Retinal pigment epithelial cell (primary cell): ENCODE results near the gene ANKDD1B.

Experiments used
- DNase-seq: peaks from one replicate; pipeline ENCODE4 v3.0.0-alpha.2; 2010; ENCODE audit warnings: low read depth
- H3K4me3 ChIP-seq: 2 replicates; pipeline ENCODE4 v1.5.1; 2011; ENCODE audit warnings: mild to moderate bottlenecking, low read length, control low read depth, moderate library complexity
- TF ChIP-seq, protein P1 (sequence below): conservative IDR thresholded peaks from 2 replicates; pipeline ENCODE4 v1.5.1; 2011; ENCODE audit warnings: low read depth, low read length, control low read depth, inconsistent platforms

Gene ANKDD1B

DNA sequence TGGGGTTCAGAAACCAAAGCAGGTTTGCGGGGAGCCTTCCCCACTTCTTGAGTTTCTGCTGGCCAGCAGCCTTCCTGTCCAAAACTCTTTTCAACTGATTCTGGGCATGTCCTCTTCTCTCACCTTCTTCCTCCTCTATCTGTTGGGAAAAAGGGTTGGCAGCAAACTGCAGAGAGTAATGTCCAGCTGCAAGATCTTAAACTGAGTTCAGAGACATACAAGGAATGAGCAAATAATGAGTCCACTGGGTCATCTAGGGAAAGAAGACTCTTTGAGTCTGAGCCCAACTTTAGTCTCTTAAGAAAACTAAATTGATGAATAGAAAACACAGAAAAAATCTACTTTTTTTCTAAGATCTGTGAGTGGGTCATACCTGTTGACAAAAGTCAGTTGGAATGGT is 16.5 kb downstream of the ANKDD1B start:
- TF ChIP-seq, protein P1, sequence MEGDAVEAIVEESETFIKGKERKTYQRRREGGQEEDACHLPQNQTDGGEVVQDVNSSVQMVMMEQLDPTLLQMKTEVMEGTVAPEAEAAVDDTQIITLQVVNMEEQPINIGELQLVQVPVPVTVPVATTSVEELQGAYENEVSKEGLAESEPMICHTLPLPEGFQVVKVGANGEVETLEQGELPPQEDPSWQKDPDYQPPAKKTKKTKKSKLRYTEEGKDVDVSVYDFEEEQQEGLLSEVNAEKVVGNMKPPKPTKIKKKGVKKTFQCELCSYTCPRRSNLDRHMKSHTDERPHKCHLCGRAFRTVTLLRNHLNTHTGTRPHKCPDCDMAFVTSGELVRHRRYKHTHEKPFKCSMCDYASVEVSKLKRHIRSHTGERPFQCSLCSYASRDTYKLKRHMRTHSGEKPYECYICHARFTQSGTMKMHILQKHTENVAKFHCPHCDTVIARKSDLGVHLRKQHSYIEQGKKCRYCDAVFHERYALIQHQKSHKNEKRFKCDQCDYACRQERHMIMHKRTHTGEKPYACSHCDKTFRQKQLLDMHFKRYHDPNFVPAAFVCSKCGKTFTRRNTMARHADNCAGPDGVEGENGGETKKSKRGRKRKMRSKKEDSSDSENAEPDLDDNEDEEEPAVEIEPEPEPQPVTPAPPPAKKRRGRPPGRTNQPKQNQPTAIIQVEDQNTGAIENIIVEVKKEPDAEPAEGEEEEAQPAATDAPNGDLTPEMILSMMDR, result no peak
- no peak for DNase-seq
- H3K4me3 ChIP-seq, result no peak overlapping the region

DNA sequence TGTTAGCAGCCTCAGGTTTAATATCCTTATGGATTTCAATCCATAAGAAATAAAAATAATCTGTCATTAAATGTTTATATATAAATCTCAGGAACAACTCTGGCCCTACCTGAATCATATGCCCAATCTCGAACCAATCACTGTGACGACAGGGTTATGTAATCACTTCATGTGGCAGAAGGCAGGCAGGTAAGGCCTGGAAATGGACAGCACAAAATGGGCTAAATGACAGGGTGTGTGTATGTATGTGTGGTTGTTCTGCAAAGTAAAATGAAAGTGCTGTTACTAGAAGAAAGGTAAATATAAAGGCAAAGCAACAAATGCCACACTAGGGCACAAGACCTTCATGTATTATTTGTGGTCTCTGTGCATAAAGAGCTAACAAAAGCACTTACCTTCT is 19.6 kb downstream of the ANKDD1B start:
- TF ChIP-seq, protein P1, result no peak
- no peak overlapping the region for H3K4me3 ChIP-seq
- no peak for DNase-seq

DNA sequence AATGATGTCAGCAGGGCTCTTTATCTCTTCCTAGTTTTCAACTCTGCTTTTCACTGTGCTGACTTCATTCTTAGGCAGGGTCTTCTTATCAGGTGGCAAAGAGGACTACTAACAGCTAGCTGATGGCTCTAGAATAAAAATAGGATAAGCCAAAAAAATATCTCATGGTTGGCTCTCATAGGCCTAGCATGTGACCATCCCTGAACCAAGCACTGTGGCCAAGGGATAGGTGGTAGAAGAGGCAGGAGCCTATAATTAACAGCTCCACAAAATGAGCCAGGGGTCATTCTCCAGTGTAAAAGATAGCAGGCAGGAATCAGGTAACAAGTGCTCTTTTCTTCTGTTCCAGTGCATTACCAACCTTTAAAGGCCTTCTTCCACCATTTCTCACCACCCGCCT is 21.1 kb downstream of the ANKDD1B start:
- no peak overlapping the region for H3K4me3 ChIP-seq
- no peak for DNase-seq
- TF ChIP-seq, protein P1, result no peak

DNA sequence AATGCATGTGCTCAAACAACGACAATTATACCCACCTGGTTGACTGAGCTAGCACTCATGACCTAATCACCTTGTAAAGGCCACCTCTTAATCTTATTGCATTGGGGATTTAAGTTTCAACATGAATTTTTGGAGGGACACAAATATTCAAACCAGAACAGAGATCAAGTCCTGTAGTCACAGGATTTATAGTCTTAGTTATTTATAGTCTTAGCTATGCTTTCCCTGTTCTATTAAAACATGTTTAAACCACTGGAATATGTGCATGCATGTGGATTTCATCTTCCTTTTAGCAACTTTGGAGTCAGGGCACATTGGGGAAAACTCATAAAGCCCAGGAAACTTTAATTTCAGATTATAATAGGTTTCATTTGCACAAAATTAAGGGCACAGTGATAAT is 26.7 kb downstream of the ANKDD1B start:
- DNase-seq, result no peak
- TF ChIP-seq, protein P1, result no peak
- no peak overlapping the region for H3K4me3 ChIP-seq

DNA sequence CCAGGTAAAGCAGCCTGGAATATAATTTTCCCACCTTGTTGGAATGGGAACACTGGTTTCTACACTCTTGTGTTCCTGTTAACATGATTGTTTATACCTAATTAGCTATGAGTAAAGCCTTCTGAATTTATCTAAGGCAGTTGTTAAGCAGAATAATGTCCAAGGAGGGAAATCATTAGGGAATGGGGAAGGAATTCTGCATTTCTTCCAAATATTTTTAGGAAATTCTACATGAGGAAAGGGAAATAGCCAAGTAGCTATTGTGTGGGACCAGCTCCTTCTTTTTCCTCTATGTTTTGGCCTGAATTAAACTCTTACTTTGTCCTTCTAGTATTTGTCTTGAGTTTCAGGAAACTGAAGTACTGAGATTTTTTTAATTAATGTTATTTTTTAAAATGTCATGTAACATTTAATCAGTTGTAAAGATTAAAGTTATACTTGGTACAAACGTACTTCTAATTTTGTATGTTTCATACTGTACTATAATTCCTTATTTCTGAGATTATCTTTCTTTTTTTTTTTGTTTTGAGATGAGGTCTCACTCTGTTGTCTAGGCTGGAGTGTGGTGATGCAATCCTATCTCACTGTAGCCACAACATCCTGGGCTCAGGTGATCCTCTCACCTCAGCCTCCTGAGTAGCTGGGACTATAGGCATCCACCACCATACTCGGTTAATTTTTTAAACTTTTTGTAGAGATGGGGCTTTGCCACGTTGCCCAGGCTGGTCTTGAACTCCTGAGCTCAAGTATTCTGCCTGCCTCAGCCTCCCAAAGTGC is 28.5 kb downstream of the ANKDD1B start:
- TF ChIP-seq, protein P1, result no peak
- no peak overlapping the region for H3K4me3 ChIP-seq
- DNase-seq, result no peak

DNA sequence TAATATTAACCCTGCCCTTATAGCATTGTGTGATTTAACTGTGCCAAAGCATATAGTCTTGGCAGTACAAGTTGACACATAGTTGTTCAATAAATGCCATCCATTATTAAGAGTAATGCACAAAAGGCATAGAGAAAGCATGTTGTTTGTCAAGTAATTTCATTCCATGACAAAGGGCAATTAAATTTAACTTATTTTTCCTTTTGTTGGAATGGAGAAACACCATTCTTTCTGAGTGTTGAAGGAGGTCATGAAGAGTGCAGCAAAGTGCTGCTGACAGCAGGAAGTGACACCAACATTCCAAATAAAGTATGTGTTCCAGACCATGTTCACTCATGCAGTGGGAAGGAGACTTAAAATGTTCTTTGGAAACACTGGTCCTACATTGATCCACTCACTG is 29.1 kb downstream of the ANKDD1B start:
- DNase-seq, result peak; percentile 18
- TF ChIP-seq, protein P1, result no peak
- H3K4me3 ChIP-seq, result no peak overlapping the region

DNA sequence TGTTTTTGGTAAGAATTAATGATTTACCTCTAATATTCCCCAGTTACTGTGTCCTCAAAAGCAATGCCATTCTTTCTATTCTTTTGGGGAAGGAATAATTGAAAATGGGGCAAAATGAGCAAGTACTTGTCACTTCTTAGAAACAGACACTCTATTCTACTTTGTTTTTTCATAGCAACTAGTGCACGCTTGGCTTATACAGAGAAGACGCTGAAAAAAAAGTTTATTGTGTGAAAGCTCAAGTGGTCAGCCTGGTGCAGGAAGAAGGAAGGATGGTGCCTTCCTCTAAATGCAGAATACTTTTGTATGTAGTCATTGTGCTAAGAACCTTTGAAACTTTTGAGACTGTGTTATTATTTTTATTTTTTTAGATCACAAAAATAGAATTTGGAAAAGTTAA is 29.6 kb downstream of the ANKDD1B start:
- no peak for DNase-seq
- TF ChIP-seq, protein P1, result no peak
- H3K4me3 ChIP-seq, result no peak overlapping the region
